Esophagus (tissue), 2 donors: ENCODE measurements around the gene TBPL1. TPM values are rescaled to one million over a fixed set of nuclear protein-coding genes. Genes with fewer than 3 reads are reported as not detected.

Source experiments
- H3K27ac ChIP-seq, 2 donors: one replicate each; pipeline ENCODE4 v1.5.1; 2013; ENCODE audit warnings: low read depth in 2 of 2, mild to moderate bottlenecking in 2 of 2, inconsistent platforms in 1 of 2, low read length in 1 of 2, moderate library complexity in 1 of 2
- H3K27me3 ChIP-seq, 2 donors: one replicate each; pipeline ENCODE4 v1.6.1; 2013; ENCODE audit warnings: low read length in 2 of 2, control low read depth in 1 of 2, mild to moderate bottlenecking in 1 of 2; ENCODE audit not compliant: insufficient read depth in 2 of 2, control insufficient read depth in 1 of 2
- H3K36me3 ChIP-seq, 2 donors: one replicate each; pipeline ENCODE4 v1.6.1; 2013; ENCODE audit warnings: low read length in 1 of 2; ENCODE audit not compliant: control insufficient read depth in 2 of 2, insufficient read depth in 2 of 2
- H3K4me1 ChIP-seq, 2 donors: one replicate each; pipeline ENCODE4 v1.6.1; 2013; ENCODE audit warnings: low read length in 1 of 2; ENCODE audit not compliant: control insufficient read depth in 2 of 2, insufficient read depth in 2 of 2
- H3K4me3 ChIP-seq, 2 donors: one replicate each; pipeline ENCODE4 v1.5.1; 2013; ENCODE audit warnings: low read length in 2 of 2, mild to moderate bottlenecking in 2 of 2, low read depth in 1 of 2, moderate library complexity in 1 of 2
- H3K9me3 ChIP-seq, 2 donors: one replicate each; pipeline ENCODE4 v1.6.1; 2013; ENCODE audit warnings: mild to moderate bottlenecking in 2 of 2, low read depth in 1 of 2, low read length in 1 of 2, moderate library complexity in 1 of 2; ENCODE audit not compliant: control insufficient read depth in 2 of 2, insufficient read depth in 1 of 2
- WGBS, 2 donors: extraction: QIAGEN DNeasy Blood & Tissue Kit; methylation state at CpG; one replicate each; pipeline ENCODE4 v1.1.7; 2013; 5-methylcytosine and 5-hydroxymethylcytosine counted together
- polyA plus RNA-seq, 2 donors: library from polyadenylated mRNA; stranded (reverse); fragments of 200-250 nt; gene quantifications; one replicate each; pipeline ENCODE4 v1.2.3, GENCODE V29; 2013
- donor health status: healthy with polysubstance abuse.
- donor health status: Bipolar disorder and iron deficiency.

Gene TBPL1
- polyA plus RNA-seq, 2 donors, result 13.1 to 16.1 TPM

GRCh38 chr6:133951881-133952814, 876 bp upstream of the TBPL1 start:
- no peaks in the 10 kb centered on the region for H3K36me3 ChIP-seq
- H3K27ac ChIP-seq, result peak overlapping the region; percentile 89 to 94
- H3K27me3 ChIP-seq, result no peaks in the 10 kb centered on the region
- H3K4me1 ChIP-seq, result no peaks in the 10 kb centered on the region
- 0 to 1% methylated on average over 64 to 65 of the region's 65 CpGs for WGBS, 2 donors
- H3K9me3 ChIP-seq, result no peaks in the 10 kb centered on the region
- peak overlapping the region; percentile 89 to 92 for H3K4me3 ChIP-seq

- peak overlapping the region; percentile 89 to 92 for H3K4me3 ChIP-seq
- H3K4me1 ChIP-seq, result no peaks in the 10 kb centered on the region
- H3K27me3 ChIP-seq, result no peaks in the 10 kb centered on the region
- WGBS, 2 donors, result 6 to 7% methylated on average over 23 of the region's 23 CpGs
- H3K36me3 ChIP-seq, result no peaks in the 10 kb centered on the region
- no peaks in the 10 kb centered on the region for H3K9me3 ChIP-seq
- peak overlapping the region in 1 of 2 donors; percentile 89 for H3K27ac ChIP-seq
These were observed 801 bp downstream of the TBPL1 start for GRCh38 chr6:133953634-133954415.

DNA sequence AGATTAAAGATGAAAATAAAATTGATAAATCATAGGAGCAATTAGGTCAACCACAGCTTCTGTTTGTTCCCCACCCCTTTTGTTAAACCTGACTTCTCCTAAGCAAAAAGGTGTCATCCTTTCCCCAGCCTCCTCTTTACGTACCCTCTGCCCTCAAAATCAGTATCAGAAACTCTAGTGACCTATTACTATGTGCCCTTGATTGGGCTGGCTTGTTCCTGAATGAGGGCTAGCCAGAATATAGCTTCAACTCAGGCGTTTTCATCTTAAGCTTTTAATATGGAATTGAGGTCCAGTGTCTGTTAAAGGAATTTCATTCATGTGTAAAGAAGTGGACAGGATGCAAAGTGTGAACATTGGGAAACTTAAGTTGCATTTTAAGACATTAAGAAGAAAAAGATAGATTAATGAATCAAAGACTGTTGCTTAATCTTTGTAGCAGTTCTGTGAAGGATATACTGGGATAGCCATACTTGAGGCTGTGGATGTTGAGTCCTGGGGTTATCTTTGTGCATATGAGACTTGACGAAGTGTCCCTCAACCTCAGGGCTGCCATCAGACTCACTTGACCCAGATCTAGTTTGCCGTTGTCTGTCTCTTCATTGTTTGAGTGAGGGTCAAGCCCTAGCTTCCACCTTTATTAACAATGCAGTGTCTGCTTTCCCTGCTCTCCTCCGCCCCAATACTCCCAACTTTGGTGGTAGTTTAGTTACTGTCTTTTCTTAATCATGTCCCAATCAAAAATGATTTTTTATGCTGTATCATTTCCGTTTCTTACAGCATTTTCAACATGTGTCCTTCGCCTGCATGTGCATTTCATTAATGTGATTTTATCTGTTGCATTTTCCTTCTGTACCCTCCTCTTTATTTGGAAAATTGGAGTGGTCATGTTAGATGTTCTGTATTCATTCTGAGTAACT, 1.9 kb downstream of the TBPL1 start:
- no peaks in the 10 kb centered on the region for H3K9me3 ChIP-seq
- H3K4me1 ChIP-seq, result no peaks in the 10 kb centered on the region
- WGBS, 2 donors, result 78% methylated on average over 7 of the region's 7 CpGs
- no peak overlapping the region for H3K4me3 ChIP-seq
- no peaks in the 10 kb centered on the region for H3K36me3 ChIP-seq
- H3K27ac ChIP-seq, result no peak overlapping the region
- H3K27me3 ChIP-seq, result no peaks in the 10 kb centered on the region

GRCh38 chr6:133955582-133956415, 2.8 kb downstream of the TBPL1 start:
- H3K4me3 ChIP-seq, result no peak overlapping the region
- no peaks in the 10 kb centered on the region for H3K9me3 ChIP-seq
- H3K27ac ChIP-seq, result no peak overlapping the region
- WGBS, 2 donors, result 83% methylated on average over 5 of the region's 5 CpGs
- no peaks in the 10 kb centered on the region for H3K27me3 ChIP-seq
- no peaks in the 10 kb centered on the region for H3K4me1 ChIP-seq
- no peaks in the 10 kb centered on the region for H3K36me3 ChIP-seq

DNA sequence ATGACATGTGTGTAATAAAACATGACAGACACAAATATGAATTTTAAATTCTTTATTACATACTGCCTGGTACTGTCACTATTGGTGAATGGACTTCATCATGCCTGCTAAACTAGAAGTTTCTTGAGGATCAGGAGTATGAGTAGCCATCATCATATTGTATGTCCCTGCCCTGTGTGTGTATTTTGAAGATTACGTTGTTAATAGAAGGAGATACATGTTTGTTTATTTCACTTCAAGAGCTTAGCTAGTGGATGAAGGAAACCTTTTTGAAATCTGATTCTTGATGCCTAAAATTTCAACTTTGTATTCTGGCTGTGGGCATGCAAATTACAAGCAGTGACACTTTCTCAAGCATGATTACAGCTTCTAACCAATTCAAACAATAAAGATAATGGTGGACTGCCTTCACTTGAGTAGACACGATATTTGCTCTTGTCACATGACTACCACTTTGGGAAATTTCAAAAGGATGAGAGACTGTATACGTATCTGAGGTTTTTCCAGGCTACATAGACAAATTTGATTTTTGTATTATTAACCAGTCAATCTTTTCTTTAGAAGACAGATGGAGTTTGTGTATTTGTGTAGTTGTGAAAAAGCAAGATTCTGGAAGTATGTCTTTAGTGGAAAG, 3.5 kb downstream of the TBPL1 start:
- Histone ChIP-seq H3K4me3 (no peak overlapping the region), H3K36me3 (no peaks in the 10 kb centered on the region), H3K27ac (no peak overlapping the region), H3K9me3 (no peaks in the 10 kb centered on the region), H3K27me3 (no peaks in the 10 kb centered on the region), H3K4me1 (no peaks in the 10 kb centered on the region)
- 81 to 88% methylated on average over 3 of the region's 3 CpGs for WGBS, 2 donors

DNA sequence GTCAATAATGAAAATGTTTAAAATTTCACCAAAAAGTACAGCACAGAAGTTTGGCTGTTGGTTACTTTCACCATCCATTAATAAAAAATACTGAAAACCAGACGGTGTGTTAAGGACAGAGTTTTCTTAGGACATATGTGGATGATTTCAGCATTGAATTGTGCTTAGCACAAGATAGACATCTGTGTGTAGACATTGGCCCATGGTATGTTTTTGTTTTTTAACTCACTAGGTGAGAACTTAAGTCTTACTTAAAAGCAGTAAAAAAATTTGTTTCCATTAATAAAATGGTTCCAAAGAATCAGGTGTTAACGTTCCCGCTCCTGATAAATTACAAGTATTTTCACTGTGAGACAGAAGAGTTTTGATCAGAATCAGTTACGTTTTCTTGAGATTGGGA, 4.2 kb downstream of the TBPL1 start:
- no peaks in the 10 kb centered on the region for H3K27me3 ChIP-seq
- 82 to 90% methylated on average over 4 of the region's 4 CpGs for WGBS, 2 donors
- H3K9me3 ChIP-seq, result no peaks in the 10 kb centered on the region
- H3K4me3 ChIP-seq, result no peak overlapping the region
- H3K27ac ChIP-seq, result no peak overlapping the region
- no peaks in the 10 kb centered on the region for H3K4me1 ChIP-seq
- H3K36me3 ChIP-seq, result no peaks in the 10 kb centered on the region

GRCh38 chr6:133957780-133958242, 4.8 kb downstream of the TBPL1 start:
- H3K4me1 ChIP-seq, result no peaks in the 10 kb centered on the region
- H3K27ac ChIP-seq, result no peak overlapping the region
- no peaks in the 10 kb centered on the region for H3K36me3 ChIP-seq
- H3K4me3 ChIP-seq, result no peak overlapping the region
- 78 to 87% methylated on average over 2 of the region's 2 CpGs for WGBS, 2 donors
- no peaks in the 10 kb centered on the region for H3K27me3 ChIP-seq
- no peaks in the 10 kb centered on the region for H3K9me3 ChIP-seq

DNA sequence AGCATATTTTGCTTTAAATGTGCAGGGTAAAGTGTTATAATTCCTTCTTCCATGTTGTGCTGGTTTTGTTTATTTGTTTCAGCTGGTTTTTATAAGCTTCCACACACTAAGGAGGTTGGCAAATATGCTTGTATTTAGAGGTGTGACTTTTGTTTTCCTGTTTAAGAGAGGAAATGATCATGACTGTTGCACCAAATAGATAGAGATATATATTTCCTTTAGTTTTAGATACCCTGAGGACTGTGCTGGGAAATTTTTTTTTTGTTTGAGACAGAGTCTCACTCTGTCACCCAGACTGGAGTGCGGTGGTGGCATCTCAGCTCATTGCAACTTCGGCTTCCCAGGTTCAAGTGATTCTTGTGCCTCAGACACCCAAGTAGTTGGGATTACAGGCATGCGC, 5.8 kb downstream of the TBPL1 start:
- Histone ChIP-seq H3K4me1 (no peaks in the 10 kb centered on the region), H3K27me3 (no peaks in the 10 kb centered on the region), H3K36me3 (no peaks in the 10 kb centered on the region), H3K9me3 (no peaks in the 10 kb centered on the region), H3K27ac (no peak overlapping the region), H3K4me3 (no peak overlapping the region)
- WGBS, 2 donors, result 90 to 91% methylated on average over 3 of the region's 3 CpGs
